ENCODE data around the gene SARS1.

SARS1 gene

GRCh38 chr1:109250454-109251276, 36.9 kb downstream of the SARS1 start:
- DNase-seq (ENCODE audit: low read depth), result no peak

- no peak for DNase-seq (ENCODE audit: low read depth)
These were observed 37.8 kb downstream of the SARS1 start for GRCh38 chr1:109251277-109252166.

GRCh38 chr1:109252167-109252892, 38.6 kb downstream of the SARS1 start:
- no peak for DNase-seq (ENCODE audit: low read depth)

GRCh38 chr1:109252893-109253802, 39.4 kb downstream of the SARS1 start:
- no peak for DNase-seq (ENCODE audit: low read depth)

GRCh38 chr1:109253803-109254620, 40.3 kb downstream of the SARS1 start:
- no peak for DNase-seq (ENCODE audit: low read depth)

- no peak for DNase-seq (ENCODE audit: low read depth)
These were observed 40.9 kb downstream of the SARS1 start for GRCh38 chr1:109254621-109255096.

- no peak for DNase-seq (ENCODE audit: low read depth)
These were observed 41.5 kb downstream of the SARS1 start for GRCh38 chr1:109255097-109255651.

- DNase-seq (ENCODE audit: low read depth), result no peak
These were observed 42.0 kb downstream of the SARS1 start for GRCh38 chr1:109255678-109256077.

- no peak for DNase-seq (ENCODE audit: low read depth)
These were observed 42.4 kb downstream of the SARS1 start for GRCh38 chr1:109256085-109256484.

GRCh38 chr1:109256971-109257681, 43.4 kb downstream of the SARS1 start:
- DNase-seq (ENCODE audit: low read depth), result no peak

- DNase-seq (ENCODE audit: low read depth), result no peak
These were observed 44.1 kb downstream of the SARS1 start for GRCh38 chr1:109257682-109258421.

- DNase-seq (ENCODE audit: low read depth), result no peak
These were observed 45.1 kb downstream of the SARS1 start for GRCh38 chr1:109258481-109259466.

- DNase-seq (ENCODE audit: low read depth), result no peak
These were observed 46.2 kb downstream of the SARS1 start for GRCh38 chr1:109259674-109260557.

- no peak for DNase-seq (ENCODE audit: low read depth)
These were observed 47.3 kb downstream of the SARS1 start for GRCh38 chr1:109261006-109261405.

- DNase-seq (ENCODE audit: low read depth), result no peak
These were observed 47.9 kb downstream of the SARS1 start for GRCh38 chr1:109261578-109261977.

Measured in activated T-cell treated with anti-CD3 and anti-CD28 coated beads for 48 hours (primary cell).